NCI-H2081 (cell line): ENCODE data around the gene RNF227.

Source experiments
- DNase-seq, 2 experiments: peaks; one replicate each; lab custom pipeline; 2025; lab: John Stamatoyannopoulos, UW

RNF227 gene

DNA sequence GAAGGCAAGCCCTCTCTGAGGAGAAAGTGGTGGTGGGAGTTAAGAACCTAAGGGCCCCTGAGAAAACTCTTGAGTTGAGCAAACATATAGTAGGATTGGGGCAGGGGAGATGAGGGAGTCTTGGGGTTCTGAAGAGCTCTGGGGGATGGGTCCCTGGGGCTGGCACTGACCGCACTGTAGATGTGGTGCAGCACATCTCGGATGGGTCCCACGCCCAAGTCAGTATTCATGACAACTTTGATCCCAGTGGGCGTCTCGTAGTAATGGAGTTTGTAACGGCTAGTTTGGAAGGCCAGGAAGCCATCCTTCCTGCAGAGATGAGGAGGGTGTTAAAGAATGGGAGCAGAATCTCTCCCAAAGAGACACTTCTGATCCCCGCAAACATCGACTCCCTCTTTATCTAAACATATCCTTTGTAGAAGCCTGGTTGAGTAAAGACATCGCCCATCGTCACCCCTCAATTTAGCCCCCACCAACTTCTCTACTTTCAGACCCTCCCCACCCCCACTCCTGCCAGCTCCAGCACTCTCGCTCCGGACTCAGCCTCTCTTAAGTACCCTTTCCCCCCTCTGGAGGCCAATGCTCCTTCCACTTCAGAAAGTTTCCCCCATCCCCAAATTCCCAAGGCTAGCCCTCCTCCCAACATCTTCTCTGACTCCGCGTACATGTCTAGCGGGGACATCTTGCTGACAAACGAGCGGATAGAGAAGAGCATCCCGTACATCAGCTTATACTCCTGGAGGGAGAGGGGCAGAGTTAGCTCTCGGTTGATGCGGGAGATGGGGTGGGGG lies 14.9 kb upstream of the RNF227 start:
- DNase-seq = no peak

DNA sequence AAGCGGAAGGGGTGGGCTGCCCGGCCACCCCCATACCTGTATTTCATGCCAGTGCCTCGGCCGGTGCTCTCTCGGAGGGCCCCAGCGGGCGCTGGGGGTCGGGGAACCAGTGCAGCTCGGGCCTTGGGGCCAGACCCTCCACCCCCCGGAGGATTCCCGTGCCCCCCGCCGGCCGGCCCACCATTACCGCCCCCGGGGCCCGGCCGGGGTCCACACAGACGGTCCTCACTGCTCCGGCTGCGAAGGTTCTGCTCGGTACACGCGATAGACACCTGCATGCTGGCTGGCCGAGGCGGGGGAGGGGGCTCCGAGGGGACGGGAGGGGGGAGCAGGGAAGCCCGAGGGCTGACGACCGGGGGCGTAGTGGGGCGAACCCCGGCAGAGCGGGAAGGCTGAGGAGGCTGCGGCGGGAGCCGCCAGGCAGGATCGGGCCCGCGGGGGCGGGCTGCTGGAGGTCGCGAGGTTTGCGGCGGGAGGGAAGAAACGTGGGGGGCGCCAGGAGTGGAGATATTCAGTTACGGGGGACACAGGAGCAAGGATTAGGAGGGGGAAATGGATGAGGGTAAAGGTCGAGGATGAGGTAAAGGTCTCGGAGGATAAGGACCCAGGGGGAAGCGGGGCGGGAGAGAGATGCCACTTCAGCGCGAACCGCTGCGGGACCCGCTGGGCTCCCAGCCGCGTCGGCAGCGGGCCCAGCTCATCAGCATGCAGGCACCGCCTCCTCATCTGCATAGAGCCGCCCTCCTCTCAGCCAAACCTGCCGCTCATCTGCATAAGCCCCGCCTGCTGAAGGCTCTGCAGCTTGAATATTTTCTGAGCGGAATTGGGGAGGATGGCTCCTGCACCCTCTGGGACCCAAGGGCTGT lies 13.3 kb upstream of the RNF227 start, which contains the start of gene KCNAB3:
TSS of gene KCNAB3 (minus strand) at position 699 of the 866 bp plus-strand sequence. CDS start at position 278, 421 bp downstream.
- peak; percentile 66 to 67 for DNase-seq

DNA sequence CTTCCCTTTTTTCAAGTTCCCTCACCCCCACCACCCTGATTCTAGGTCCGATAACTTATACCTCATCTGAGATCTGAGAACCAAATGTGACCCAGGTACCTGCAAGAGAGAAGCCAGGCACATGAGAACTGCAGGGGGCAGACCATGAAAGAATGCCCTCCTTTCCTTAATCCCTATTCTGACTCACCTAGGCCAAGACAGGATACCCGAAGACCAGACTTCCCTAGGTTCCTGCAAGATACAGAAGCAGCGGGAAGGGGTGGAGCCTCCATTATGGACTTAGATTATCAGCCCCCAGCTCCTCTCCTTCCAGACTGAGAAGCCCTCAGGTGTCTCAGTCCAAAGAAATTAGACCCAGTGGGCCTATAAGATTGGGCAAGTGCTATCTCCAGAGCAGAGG lies 11.5 kb upstream of the RNF227 start:
- no peak for DNase-seq

DNA sequence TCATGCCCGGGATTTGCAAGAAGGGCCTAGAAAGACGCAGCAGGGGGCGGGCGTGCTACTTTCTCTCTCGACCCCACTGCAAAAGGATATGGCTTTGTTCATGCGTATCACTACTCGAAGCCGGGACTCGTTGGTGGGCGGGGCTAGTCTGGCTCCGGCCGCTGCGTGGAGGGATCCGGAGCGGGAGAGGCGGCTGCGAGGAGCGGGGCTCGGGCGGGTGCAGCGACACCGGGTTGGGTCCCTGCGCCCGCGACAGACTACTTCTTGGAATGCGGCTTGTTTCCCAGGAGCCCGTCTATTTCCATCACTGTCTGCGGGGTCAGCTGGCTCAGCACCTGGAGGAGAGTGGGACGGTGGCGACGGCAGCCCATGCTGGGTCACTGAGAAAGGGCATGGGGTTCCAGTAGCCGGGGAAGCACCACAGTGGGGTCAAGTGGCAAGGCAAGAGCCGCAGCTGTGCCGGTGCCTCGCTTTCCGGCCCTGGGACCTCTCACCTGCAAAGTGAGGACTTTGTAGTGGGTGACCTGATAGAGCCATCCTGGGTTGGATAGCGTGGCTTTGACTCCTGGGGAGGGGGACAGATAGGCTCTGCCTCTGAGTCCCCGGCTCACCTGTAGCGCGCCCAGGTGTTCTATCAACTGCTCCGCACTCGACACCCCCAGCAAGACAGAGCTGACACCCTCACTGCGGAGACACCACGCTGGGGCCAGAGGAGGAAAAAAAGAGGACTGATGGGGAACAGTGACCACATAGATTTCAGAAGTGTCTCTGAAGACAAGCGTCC lies 6.9 kb upstream of the RNF227 start:
- no peak for DNase-seq

DNA sequence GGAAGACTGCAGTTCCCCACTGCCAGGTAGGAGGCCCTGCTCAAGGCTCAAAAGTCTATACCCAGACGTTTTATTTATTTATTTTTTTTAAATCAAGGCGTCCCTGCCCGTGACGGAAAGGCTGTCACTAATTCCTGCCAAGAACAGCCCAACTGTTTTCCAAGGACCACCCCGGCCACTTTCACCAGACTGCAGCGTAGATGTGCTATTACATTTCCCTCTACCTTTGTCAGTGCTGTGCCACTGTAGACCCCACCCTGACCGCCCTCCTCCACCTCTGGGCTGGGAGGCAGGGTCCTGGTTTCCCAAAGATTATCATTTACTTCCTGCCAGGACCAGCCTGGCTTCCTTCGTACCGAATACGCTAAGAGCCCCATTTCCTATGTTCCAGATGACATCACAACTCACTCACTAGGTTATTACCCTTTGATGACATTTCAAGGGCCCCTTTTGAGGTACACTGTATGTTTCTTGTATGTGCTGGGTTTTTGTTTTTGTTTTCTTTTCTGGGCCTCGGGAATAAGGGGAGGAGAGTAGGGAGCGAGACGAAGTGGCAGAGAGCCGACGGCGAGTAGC lies 6.3 kb upstream of the RNF227 start:
- DNase-seq = no peak

DNA sequence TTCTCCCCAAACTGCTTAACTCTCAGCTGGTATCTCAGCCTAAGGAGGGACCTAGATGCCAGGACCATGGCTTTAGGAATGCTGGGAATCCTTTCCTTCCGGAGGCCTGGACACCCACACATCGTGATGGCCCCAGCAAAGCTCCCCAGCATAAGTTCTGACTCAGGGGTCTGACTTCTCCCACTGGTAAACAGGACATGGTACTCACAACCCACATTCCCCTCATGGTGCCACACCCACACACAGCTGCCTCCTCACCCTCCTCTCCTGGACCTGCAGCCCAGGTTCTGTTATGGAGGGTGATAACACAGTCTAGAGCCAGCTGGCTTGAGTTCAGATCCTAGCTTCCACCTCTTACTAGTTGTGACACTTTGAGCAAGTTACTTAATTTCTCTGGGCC lies 719 bp upstream of the RNF227 start:
- no peak for DNase-seq

DNA sequence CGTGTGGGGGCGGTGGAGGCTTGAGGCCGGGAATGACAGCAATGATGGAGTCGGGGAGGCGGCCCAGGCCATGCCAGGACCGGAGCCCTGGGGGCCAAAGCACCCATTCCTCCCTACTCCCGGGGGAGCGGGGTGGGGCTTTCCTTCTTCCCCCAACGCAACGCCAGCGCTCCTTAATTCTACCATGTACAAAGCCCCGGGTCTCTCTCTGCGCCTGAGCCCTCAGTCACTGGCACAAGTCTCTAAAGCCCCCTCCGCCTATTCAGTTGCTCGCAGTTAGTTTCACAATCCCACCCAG lies 245 bp upstream of the RNF227 start:
- DNase-seq = no peak

DNA sequence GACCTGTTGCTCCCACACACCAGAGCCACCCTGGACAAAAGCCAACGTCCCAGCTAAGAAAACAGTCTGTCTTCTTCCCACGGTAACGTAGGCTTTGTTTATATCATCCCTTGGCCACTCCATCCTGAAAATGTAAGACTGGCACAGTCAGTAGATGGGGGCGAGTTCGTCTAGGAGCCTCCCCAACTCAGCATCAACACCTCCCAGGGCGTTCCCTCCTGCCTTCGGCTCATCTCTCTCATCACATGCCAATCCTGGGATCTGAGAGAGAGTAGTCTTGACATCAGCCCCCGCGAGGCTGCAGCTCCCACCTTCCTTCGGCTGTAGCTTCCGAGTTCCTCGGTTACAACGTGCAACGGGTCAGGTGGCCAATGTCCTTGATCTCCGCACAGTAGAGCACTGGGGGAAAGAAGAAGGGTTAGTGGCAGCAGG lies 894 bp downstream of the RNF227 start:
- no peak for DNase-seq

DNA sequence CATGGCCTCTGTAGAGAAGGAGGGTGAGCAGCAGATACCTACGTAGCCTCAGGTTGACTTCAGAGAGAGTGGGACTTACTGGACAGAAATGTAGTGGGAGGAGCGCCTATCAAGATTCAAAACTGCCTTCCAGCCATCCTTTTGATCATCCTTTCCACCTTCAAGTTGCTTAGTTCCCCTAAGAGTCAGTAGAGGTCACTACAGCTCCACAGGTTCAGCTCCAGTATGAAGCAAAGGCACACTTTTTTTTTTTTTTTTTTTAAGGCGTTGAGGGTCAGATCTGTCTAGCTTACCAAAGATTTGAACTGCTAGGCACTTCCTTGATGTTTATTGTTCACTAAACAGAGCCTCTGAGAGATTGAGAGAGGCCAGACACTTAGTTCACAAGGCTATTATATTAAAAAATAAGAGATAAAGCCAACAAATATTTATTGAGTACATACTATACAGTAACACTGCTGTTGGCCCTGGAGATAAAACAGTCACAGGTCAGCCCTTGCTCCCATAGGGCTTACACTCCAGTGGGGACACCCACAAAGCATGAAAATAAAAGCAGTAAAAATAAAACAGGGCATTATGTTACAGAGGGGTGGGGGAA lies 3.1 kb downstream of the RNF227 start:
- DNase-seq = peak; percentile 6 to 31

DNA sequence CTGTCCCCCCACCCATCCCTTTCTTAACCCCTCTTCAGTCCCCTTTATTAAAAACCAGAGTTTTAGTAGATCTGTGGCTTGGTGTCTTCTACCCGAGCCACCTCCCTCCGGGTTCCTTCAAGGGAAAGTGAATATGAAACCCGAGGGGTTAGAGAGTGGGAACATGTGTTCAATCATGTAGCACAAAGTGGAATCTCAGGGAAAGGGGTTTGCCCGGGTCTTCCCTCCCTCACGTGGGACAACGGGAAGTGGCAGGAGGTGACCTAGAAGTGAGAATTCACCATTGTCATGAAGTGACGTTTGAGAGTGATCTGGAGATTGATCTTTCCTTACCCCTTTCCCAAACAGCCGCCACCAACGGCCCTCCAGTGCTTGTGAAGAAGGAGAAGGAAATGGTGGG lies 5.0 kb downstream of the RNF227 start:
- no peak for DNase-seq

DNA sequence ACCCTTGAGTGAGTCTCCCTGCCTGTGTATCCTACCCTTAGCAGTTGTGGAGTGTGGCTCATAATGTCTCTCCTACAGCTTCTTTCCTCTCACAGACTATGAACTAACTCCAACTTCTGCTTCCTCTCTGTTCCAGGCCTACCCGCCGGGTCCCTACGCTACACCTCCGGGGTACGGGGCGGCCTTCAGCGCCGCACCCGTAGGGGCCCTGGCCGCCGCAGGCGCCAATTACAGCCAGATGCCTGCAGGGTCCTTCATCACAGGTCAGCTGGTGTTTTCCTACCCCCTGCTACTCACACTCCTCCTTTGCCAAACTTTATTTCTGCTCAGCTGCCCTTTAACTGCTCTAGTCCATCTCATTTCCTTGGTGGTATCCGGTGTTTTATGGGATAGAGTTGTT lies 5.4 kb downstream of the RNF227 start:
- DNase-seq = no peak

DNA sequence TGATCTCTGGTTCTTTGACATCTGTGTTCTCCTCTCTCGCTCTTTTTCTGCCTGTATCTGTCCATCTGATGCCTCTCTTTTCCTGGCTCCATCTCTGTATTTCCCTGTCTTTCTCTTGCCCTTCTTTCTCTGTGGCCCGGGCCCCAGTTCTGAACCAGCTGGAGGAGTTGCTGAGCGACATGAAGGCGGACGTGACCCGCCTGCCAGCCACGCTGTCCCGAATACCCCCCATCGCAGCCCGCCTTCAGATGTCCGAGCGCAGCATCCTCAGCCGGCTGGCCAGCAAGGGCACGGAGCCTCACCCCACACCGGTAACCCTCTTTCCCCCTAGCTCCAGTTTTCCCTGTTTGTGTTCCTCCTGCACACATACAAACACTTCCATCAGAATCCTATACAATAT lies 5.8 kb downstream of the RNF227 start:
- DNase-seq = no peak

DNA sequence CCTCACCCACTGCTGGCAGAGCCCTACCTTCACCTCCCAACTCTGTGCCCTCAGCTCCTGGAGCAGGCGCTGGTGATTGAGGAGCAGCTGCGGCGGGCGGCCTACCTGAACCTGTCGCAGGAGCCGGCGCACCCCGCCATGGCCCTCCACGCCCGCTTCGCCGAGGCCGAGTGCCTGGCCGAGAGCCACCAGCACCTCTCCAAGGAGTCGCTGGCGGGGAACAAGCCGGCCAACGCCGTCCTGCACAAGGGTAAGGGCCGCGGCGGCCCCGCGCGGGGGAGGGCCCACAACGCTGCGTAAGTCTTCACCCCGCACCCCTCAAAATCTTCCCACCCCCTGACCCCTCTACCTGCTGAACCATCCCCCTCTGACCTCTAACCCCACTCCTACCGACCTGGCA lies 7.0 kb downstream of the RNF227 start:
- no peak for DNase-seq

DNA sequence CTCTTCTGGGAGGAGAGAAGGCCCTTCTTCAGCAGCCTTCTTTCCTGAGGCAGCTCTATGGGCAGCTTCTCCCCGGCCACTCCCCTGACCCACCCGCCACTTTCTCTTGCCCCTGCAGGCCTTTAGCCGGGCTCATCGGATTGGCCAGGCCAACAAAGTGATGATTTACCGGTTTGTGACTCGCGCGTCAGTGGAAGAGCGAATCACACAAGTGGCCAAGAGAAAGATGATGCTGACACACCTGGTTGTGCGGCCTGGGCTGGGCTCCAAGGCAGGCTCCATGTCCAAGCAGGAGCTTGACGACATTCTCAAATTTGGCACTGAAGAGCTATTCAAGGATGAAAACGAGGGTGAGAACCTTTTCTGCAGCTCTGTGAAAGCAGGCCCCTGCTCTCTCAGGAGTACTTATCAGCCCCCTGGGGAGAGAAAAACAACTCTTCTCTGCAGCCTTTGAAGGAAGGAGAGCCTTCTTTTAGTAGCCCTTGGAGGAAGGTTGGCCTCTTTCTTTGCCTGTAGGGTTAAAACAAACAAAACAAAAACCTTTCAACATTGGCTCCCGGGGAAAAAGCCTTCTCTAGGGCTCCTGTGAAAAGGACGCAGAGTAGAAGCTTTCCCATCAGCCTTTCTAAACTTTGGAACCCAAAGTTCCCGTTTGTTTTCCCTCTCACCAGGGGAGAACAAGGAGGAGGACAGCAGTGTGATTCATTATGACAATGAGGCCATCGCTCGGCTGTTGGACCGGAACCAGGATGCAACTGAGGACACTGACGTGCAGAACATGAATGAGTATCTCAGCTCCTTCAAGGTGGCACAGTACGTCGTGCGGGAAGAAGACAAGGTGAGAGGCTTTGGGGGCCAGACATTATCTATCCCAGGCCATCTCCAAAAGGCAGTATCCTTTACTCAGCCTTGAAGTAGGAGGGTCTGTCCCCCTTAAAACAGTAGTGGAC lies 12.7 kb downstream of the RNF227 start:
- no peak for DNase-seq

DNA sequence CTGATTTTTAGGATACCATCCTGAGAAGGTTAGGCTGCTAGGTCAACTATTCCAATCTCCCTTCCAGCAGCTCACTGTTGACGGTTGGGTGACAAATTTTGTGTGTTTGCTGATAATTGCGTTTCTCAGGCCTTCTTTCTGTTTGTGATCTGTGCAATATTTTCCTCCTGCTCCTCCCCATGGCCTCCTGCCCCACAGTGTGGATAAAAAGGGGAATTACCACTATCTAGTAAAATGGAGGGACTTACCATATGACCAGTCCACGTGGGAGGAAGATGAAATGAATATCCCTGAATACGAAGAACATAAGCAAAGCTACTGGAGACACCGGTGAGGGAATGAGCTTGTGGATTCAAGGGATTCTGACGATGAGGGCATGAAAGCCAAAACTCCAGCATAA lies 18.3 kb downstream of the RNF227 start:
- no peak for DNase-seq

DNA sequence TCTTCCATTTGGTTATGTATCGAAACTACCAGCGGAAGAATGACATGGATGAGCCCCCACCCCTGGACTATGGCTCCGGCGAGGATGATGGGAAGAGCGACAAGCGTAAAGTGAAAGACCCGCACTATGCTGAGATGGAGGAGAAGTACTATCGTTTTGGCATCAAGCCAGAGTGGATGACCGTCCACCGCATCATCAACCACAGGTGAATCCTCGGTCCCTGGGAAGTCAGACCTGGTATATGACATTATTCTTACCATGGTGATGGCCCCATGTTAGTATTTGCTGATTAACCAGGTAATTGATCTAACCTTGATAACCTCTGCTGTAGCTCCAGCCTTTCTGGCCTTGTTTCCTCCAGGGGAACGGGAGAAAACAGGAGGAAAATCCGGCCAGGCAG lies 19.0 kb downstream of the RNF227 start:
- no peak for DNase-seq

DNA sequence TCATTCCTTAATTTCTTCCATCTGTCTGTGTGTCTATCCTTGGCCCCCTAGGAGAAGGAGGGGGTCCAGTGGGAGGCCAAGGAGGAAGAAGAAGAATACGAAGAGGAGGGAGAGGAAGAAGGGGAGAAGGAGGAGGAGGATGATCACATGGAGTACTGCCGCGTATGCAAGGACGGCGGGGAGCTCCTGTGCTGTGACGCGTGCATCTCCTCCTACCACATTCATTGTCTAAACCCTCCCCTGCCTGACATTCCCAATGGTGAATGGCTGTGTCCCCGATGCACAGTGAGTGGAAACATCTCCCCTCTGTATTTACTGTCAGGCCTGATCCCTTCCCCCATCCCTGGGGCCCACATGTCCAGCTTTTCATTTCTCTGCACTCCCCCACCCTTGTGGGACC lies 21.2 kb downstream of the RNF227 start:
- DNase-seq = no peak

DNA sequence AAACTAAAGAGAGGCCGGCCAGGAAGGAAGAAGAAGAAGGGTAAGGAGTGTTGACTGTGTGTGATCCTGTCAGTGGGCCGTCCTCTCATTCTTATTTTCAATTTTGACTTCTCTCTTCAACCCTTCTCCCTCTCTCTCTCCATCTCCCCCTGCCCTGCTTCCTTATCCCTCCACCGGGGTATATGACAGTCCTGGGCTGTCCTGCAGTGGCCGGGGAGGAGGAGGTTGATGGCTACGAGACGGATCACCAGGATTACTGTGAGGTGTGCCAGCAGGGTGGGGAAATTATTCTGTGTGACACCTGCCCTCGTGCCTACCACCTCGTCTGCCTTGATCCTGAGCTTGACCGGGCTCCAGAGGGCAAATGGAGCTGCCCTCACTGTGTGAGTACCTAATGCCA lies 21.9 kb downstream of the RNF227 start:
- no peak for DNase-seq

DNA sequence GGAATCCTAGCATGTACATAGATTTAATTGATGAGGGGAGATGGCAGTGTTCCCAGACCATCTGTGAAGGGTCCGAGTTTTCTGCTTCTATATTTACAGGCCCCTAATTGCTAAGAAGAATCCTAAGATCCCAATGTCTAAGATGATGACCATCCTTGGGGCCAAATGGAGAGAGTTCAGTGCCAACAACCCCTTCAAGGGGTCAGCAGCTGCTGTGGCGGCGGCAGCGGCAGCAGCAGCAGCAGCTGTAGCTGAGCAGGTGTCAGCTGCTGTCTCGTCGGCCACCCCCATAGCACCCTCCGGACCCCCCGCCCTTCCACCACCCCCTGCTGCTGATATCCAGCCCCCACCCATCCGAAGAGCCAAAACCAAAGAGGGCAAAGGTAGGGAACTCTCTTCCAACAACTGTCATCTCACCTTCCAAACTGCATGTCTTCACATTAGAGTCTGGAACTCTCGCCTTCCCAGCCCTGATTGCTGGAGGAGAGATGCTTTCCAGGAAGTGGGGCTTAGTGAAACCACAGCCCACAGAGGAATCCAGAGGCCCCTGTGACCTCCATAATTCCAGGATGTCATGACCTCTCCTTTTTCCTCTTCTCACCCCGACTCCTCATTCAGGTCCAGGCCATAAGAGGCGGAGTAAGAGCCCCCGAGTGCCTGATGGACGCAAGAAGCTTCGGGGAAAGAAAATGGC lies 22.8 kb downstream of the RNF227 start:
- no peak for DNase-seq
